ENCODE measurements around the gene RIPK4. TPM values are rescaled to one million over a fixed set of nuclear protein-coding genes. Genes with fewer than 3 reads are reported as not detected.

The RIPK4 gene
- total RNA-seq, 3 donors from 2014 or later, result 15.7 to 30.3 TPM; not detected in 1

DNA sequence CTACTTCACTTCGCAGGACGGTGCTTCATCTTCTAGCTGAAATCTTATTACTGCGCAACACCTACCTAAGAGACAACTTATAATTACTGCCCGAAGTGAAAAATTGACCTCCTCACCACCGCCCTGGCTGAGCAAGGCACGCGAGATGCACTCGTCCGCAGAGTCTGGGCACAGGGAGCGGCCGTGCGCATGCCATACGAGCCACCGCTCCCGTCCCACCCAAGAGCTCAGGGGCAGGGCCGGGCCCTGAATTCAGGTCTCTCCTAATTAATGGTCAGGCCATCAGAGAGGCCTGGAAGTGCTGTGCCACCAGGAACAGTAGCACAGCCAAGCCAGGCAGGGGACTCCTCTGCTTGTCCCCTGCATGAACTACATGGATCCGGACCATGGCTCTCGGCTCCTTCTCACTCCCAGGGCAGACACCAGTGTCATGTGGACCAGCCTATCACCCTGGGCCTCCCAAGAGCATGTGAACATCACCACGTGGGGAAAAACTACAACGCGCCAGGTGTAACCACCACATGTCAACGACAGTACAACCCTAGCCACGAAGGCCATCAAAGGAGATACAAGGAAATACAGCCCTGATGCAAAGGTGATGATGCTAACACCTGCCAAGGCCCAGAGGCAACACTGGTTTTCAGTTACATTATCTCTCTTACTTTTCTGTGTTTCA lies 11.5 kb downstream of the RIPK4 start:
- no peak overlapping the region for H3K27ac ChIP-seq
- no peak overlapping the region for H3K4me3 ChIP-seq
- DNase-seq (ENCODE audit: low spot score in 2 of 2), result no peak
- TF ChIP-seq POLR2A (IDR thresholded peaks at IDR 0.05) (no peak), POLR2AphosphoS5 (IDR thresholded peaks at IDR 0.05) (no peak)
- no peaks in the 10 kb centered on the region for H3K9me3 ChIP-seq
- intact Hi-C loops (cut with DNase I; ENCODE audit: low total_unique reads), result no loop called here
- no peaks in the 10 kb centered on the region for H3K27me3 ChIP-seq
- no peaks in the 10 kb centered on the region for H3K36me3 ChIP-seq
- peaks cover 0 to 26% of the 10 kb centered on the region in 2 donors for H3K4me1 ChIP-seq

DNA sequence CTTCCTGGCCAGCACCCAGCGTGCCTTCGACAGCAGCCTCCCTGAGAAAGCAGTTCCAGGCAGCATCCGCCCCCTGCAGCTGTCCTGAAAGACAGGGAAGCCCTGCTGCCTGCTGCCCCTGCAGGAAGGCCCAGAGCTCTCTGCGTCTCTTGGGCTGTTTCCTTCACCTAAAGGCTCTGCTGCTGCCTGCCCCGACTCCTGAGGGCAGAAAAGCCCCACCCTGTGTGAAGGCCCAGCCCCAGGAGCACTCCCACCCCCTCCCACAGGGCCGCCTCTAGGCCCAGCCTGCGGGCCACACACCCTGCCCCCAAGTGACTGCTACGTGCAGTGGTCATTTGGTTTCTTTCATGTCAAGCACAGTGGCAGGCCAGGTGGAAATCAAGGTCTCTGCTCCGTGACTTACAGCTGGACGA lies 12.4 kb downstream of the RIPK4 start:
- intact Hi-C loops (cut with DNase I; ENCODE audit: low total_unique reads), result no loop called here
- TF ChIP-seq, protein P1, sequence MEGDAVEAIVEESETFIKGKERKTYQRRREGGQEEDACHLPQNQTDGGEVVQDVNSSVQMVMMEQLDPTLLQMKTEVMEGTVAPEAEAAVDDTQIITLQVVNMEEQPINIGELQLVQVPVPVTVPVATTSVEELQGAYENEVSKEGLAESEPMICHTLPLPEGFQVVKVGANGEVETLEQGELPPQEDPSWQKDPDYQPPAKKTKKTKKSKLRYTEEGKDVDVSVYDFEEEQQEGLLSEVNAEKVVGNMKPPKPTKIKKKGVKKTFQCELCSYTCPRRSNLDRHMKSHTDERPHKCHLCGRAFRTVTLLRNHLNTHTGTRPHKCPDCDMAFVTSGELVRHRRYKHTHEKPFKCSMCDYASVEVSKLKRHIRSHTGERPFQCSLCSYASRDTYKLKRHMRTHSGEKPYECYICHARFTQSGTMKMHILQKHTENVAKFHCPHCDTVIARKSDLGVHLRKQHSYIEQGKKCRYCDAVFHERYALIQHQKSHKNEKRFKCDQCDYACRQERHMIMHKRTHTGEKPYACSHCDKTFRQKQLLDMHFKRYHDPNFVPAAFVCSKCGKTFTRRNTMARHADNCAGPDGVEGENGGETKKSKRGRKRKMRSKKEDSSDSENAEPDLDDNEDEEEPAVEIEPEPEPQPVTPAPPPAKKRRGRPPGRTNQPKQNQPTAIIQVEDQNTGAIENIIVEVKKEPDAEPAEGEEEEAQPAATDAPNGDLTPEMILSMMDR (IDR thresholded peaks at IDR 0.05), result no peak
- TF ChIP-seq POLR2AphosphoS5 (IDR thresholded peaks at IDR 0.05), result no peak
- no peak for TF ChIP-seq POLR2A (IDR thresholded peaks at IDR 0.05)
- H3K27ac ChIP-seq, result no peak overlapping the region

DNA sequence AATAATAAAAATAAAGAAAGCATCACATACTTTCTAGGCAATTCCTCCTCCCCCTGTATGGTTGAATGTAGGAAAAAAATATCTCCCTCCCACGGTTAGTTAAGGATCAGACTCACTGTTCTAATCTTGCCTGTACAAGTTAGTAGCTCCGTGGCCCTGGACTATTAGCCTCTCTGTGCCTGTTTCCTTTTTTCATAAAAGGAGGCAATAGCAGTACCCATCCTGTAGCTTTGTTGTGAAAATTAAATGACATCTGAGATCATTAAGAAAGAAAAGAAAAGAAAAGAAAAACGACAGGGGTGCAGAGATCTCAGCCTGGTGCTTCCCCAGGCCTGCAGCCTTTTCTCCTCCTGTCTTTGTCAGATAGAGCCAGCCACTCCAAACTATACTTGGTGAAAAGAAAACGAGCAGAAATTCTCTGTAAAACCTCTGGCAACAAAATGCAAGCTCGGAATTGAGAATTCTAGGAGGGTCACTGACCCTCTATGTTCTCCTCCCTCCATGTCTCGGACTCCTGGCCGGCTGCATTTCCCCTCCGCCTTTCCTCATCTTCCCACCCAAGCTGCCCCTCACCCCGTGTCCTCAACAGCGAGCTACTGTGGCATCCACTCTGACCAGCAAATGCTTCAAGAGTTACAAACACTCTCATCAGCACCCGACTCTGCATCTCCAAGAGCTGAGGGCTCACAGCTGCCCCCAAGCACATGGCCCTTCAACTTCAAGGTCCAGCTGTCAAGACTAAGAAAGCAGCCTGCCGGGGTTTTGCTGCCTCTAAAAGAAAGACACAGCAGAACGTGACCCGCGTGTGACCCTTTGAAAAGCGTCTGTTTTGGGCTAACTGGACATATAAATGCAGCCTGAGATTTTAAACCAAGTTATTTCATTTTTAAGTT lies 13.6 kb downstream of the RIPK4 start:
- H3K4me3 ChIP-seq, result no peak overlapping the region
- intact Hi-C loops (cut with DNase I; ENCODE audit: low total_unique reads), result loop anchor here (1.0 kb wide), 1 partner anchor 23 kb away; no protein-coding TSS in a partner anchor

More for the DNA sequence above, 12.4 kb downstream of the RIPK4 start:
- no peak for DNase-seq (ENCODE audit: low spot score in 2 of 2)
- H3K9me3 ChIP-seq, result no peaks in the 10 kb centered on the region
- no peaks in the 10 kb centered on the region for H3K36me3 ChIP-seq
- no peak overlapping the region for H3K4me3 ChIP-seq
- H3K4me1 ChIP-seq, result peaks cover 0 to 18% of the 10 kb centered on the region in 2 donors
- no peaks in the 10 kb centered on the region for H3K27me3 ChIP-seq

DNA sequence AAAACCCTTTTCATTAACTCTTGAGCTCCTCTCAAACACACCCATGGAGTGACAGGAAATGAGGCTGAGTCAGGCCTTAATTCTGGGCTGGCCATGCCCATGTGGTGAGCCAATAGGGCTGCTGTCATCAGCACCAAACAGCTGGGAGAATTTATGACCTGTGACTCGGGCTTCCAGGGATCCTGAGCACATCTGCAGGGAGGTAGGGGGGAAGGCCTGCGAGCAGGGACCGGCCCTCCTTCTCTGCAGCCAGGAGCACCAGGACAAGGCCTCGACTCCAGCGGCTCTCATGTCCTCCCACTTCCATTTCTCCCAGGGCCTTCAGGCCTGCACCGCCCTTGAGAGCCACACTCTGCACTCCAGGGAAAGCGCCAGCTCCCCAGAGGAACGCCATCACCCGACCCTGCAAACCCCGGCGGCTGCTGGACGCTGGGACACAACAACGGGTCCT lies 14.6 kb downstream of the RIPK4 start:
- peak overlapping the region; percentile 62 to 70 for H3K27ac ChIP-seq

More for the DNA sequence above, 13.6 kb downstream of the RIPK4 start:
- Histone ChIP-seq H3K36me3 (no peaks in the 10 kb centered on the region), H3K27ac (no peak overlapping the region), H3K4me1 (peaks cover 0 to 13% of the 10 kb centered on the region in 2 donors), H3K27me3 (no peaks in the 10 kb centered on the region), H3K9me3 (no peaks in the 10 kb centered on the region)
- TF ChIP-seq, protein P1 (IDR thresholded peaks at IDR 0.05), result no peak
- TF ChIP-seq POLR2A (IDR thresholded peaks at IDR 0.05) (no peak), POLR2AphosphoS5 (IDR thresholded peaks at IDR 0.05) (no peak)
- no peak for DNase-seq (ENCODE audit: low spot score in 2 of 2)

DNA sequence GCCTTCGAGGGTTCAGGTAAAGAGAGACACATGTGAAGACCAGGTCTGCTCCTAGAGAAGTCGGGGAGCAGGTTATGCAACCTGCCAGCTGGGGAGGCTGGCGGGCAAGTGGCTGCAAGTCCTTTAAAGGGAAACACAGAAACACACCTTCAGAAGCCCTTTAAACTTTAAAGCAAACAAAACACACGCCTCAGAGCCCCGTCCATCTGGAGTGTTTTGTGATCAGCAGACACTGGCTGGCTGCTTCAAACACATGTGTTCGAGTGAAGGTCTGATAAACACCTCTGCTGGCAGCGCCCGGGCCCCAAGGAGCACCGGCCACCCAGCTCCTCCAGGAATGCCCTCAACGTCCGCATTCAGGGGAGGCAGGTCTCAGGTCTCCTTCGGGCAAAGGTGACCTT lies 15.2 kb downstream of the RIPK4 start:
- Histone ChIP-seq H3K4me3 (no peak overlapping the region), H3K27ac (peak overlapping the region; percentile 62 to 70), H3K27me3 (no peaks in the 10 kb centered on the region), H3K9me3 (no peaks in the 10 kb centered on the region), H3K36me3 (no peaks in the 10 kb centered on the region), H3K4me1 (peaks cover 0 to 13% of the 10 kb centered on the region in 2 donors)
- intact Hi-C loops (cut with DNase I; ENCODE audit: low total_unique reads), result no loop called here
- DNase-seq (ENCODE audit: low spot score in 2 of 2), result peak; percentile 66 to 82
- TF ChIP-seq POLR2A (IDR thresholded peaks at IDR 0.05), result no peak
- TF ChIP-seq POLR2AphosphoS5 (IDR thresholded peaks at IDR 0.05), result peak in 1 of 3 donors; percentile 16

More for the DNA sequence above, 14.6 kb downstream of the RIPK4 start:
- H3K4me1 ChIP-seq, result peaks cover 0 to 13% of the 10 kb centered on the region in 2 donors
- H3K9me3 ChIP-seq, result no peaks in the 10 kb centered on the region
- H3K4me3 ChIP-seq, result no peak overlapping the region
- DNase-seq (ENCODE audit: low spot score in 2 of 2), result no peak
- no peaks in the 10 kb centered on the region for H3K27me3 ChIP-seq
- H3K36me3 ChIP-seq, result no peaks in the 10 kb centered on the region
- intact Hi-C loops (cut with DNase I; ENCODE audit: low total_unique reads), result no loop called here
- no peak for TF ChIP-seq POLR2A (IDR thresholded peaks at IDR 0.05)
- TF ChIP-seq, protein P1 (IDR thresholded peaks at IDR 0.05), result no peak
- TF ChIP-seq POLR2AphosphoS5 (IDR thresholded peaks at IDR 0.05), result no peak

All from breast epithelium (tissue), 4 donors.